ENCODE measurements around the gene ZNF710.
"Not testable (repeated sequence)": the region's sequence is repeated elsewhere in the genome, so short reads cannot be mapped to it uniquely, and the experiment has no call there.

The ZNF710 gene

GRCh38 chr15:90062023-90062442 lies 60.9 kb downstream of the ZNF710 start:
- Histone ChIP-seq H3K27ac (ENCODE audit: low read length) (no peak overlapping the region), H3K4me3 (ENCODE audit: low read length in 2 of 2) (no peak overlapping the region), H3K36me3 (ENCODE audit: control insufficient read depth in 2 of 2, insufficient read depth in 2 of 2, low read length in 2 of 2) (no peaks in the 10 kb centered on the region), H3K27me3 (ENCODE audit: control insufficient read depth in 1 of 2, insufficient read depth in 2 of 2, low read length in 2 of 2) (no peaks in the 10 kb centered on the region), H3K4me1 (ENCODE audit: control insufficient read depth, insufficient read depth, low read length) (peaks cover 44% of the 10 kb centered on the region), H3K9me3 (ENCODE audit: control insufficient read depth in 2 of 2, low read length in 2 of 2) (no peaks in the 10 kb centered on the region), H3K9ac (ENCODE audit: low read length in 2 of 2) (peak overlapping the region in 1 of 2 donors; percentile 27)

- Histone ChIP-seq H3K9ac (ENCODE audit: low read length in 2 of 2) (no peak overlapping the region), H3K4me1 (ENCODE audit: control insufficient read depth, insufficient read depth, low read length) (peaks cover 44% of the 10 kb centered on the region)
Observed at GRCh38 chr15:90062462-90062932, 61.4 kb downstream of the ZNF710 start.

GRCh38 chr15:90062973-90063769 lies 62.0 kb downstream of the ZNF710 start:
- Histone ChIP-seq H3K9me3 (ENCODE audit: control insufficient read depth in 2 of 2, low read length in 2 of 2) (no peaks in the 10 kb centered on the region), H3K27me3 (ENCODE audit: control insufficient read depth in 1 of 2, insufficient read depth in 2 of 2, low read length in 2 of 2) (no peaks in the 10 kb centered on the region), H3K4me3 (ENCODE audit: low read length in 2 of 2) (no peak overlapping the region), H3K36me3 (ENCODE audit: control insufficient read depth in 2 of 2, insufficient read depth in 2 of 2, low read length in 2 of 2) (peaks cover 3 to 4% of the 10 kb centered on the region in 2 donors), H3K9ac (ENCODE audit: low read length in 2 of 2) (no peak overlapping the region), H3K27ac (ENCODE audit: low read length) (no peak overlapping the region), H3K4me1 (ENCODE audit: control insufficient read depth, insufficient read depth, low read length) (peaks cover 44% of the 10 kb centered on the region)

More at GRCh38 chr15:90062462-90062932, 61.4 kb downstream of the ZNF710 start:
- Histone ChIP-seq H3K36me3 (ENCODE audit: control insufficient read depth in 2 of 2, insufficient read depth in 2 of 2, low read length in 2 of 2) (no peaks in the 10 kb centered on the region), H3K27me3 (ENCODE audit: control insufficient read depth in 1 of 2, insufficient read depth in 2 of 2, low read length in 2 of 2) (no peaks in the 10 kb centered on the region), H3K9me3 (ENCODE audit: control insufficient read depth in 2 of 2, low read length in 2 of 2) (no peaks in the 10 kb centered on the region), H3K4me3 (ENCODE audit: low read length in 2 of 2) (no peak overlapping the region), H3K27ac (ENCODE audit: low read length) (no peak overlapping the region)

- no peaks in the 10 kb centered on the region for H3K9me3 ChIP-seq (ENCODE audit: control insufficient read depth in 2 of 2, low read length in 2 of 2)
- no peak overlapping the region for H3K4me3 ChIP-seq (ENCODE audit: low read length in 2 of 2)
- peaks cover 3 to 7% of the 10 kb centered on the region in 2 donors for H3K36me3 ChIP-seq (ENCODE audit: control insufficient read depth in 2 of 2, insufficient read depth in 2 of 2, low read length in 2 of 2)
- no peaks in the 10 kb centered on the region for H3K27me3 ChIP-seq (ENCODE audit: control insufficient read depth in 1 of 2, insufficient read depth in 2 of 2, low read length in 2 of 2)
- no peak overlapping the region for H3K27ac ChIP-seq (ENCODE audit: low read length)
- H3K4me1 ChIP-seq (ENCODE audit: control insufficient read depth, insufficient read depth, low read length), result peaks cover 44% of the 10 kb centered on the region
- no peak overlapping the region for H3K9ac ChIP-seq (ENCODE audit: low read length in 2 of 2)
Observed at GRCh38 chr15:90063770-90064247, 62.7 kb downstream of the ZNF710 start.

GRCh38 chr15:90064911-90065681 lies 64.0 kb downstream of the ZNF710 start:
- H3K9me3 ChIP-seq (ENCODE audit: control insufficient read depth in 2 of 2, low read length in 2 of 2), result no peaks in the 10 kb centered on the region
- no peaks in the 10 kb centered on the region for H3K27me3 ChIP-seq (ENCODE audit: control insufficient read depth in 1 of 2, insufficient read depth in 2 of 2, low read length in 2 of 2)
- peaks cover 3 to 7% of the 10 kb centered on the region in 2 donors for H3K36me3 ChIP-seq (ENCODE audit: control insufficient read depth in 2 of 2, insufficient read depth in 2 of 2, low read length in 2 of 2)
- H3K9ac ChIP-seq (ENCODE audit: low read length in 2 of 2), result no peak overlapping the region
- H3K27ac ChIP-seq (ENCODE audit: low read length), result peak overlapping the region; percentile 41
- H3K4me1 ChIP-seq (ENCODE audit: control insufficient read depth, insufficient read depth, low read length), result peaks cover 42% of the 10 kb centered on the region
- H3K4me3 ChIP-seq (ENCODE audit: low read length in 2 of 2), result peak overlapping the region in 1 of 2 donors; percentile 55

GRCh38 chr15:90065682-90066049 lies 64.5 kb downstream of the ZNF710 start:
- H3K9ac ChIP-seq (ENCODE audit: low read length in 2 of 2), result no peak overlapping the region
- peaks cover 3 to 7% of the 10 kb centered on the region in 2 donors for H3K36me3 ChIP-seq (ENCODE audit: control insufficient read depth in 2 of 2, insufficient read depth in 2 of 2, low read length in 2 of 2)
- H3K4me1 ChIP-seq (ENCODE audit: control insufficient read depth, insufficient read depth, low read length), result peaks cover 42% of the 10 kb centered on the region
- H3K27me3 ChIP-seq (ENCODE audit: control insufficient read depth in 1 of 2, insufficient read depth in 2 of 2, low read length in 2 of 2), result no peaks in the 10 kb centered on the region
- H3K27ac ChIP-seq (ENCODE audit: low read length), result peak overlapping the region; percentile 41
- no peaks in the 10 kb centered on the region for H3K9me3 ChIP-seq (ENCODE audit: control insufficient read depth in 2 of 2, low read length in 2 of 2)
- H3K4me3 ChIP-seq (ENCODE audit: low read length in 2 of 2), result no peak overlapping the region

- Histone ChIP-seq H3K4me3 (ENCODE audit: low read length in 2 of 2) (no peak overlapping the region), H3K9me3 (ENCODE audit: control insufficient read depth in 2 of 2, low read length in 2 of 2) (no peaks in the 10 kb centered on the region), H3K27me3 (ENCODE audit: control insufficient read depth in 1 of 2, insufficient read depth in 2 of 2, low read length in 2 of 2) (no peaks in the 10 kb centered on the region), H3K9ac (ENCODE audit: low read length in 2 of 2) (no peak overlapping the region), H3K27ac (ENCODE audit: low read length) (no peak overlapping the region), H3K36me3 (ENCODE audit: control insufficient read depth in 2 of 2, insufficient read depth in 2 of 2, low read length in 2 of 2) (peaks cover 3 to 7% of the 10 kb centered on the region in 2 donors), H3K4me1 (ENCODE audit: control insufficient read depth, insufficient read depth, low read length) (peaks cover 31% of the 10 kb centered on the region)
Observed at GRCh38 chr15:90067181-90067952, 66.2 kb downstream of the ZNF710 start.

GRCh38 chr15:90067953-90068606 lies 67.0 kb downstream of the ZNF710 start:
- no peak overlapping the region for H3K4me3 ChIP-seq (ENCODE audit: low read length in 2 of 2)
- no peaks in the 10 kb centered on the region for H3K9me3 ChIP-seq (ENCODE audit: control insufficient read depth in 2 of 2, low read length in 2 of 2)
- H3K27ac ChIP-seq (ENCODE audit: low read length), result no peak overlapping the region
- H3K4me1 ChIP-seq (ENCODE audit: control insufficient read depth, insufficient read depth, low read length), result peaks cover 24% of the 10 kb centered on the region
- no peaks in the 10 kb centered on the region for H3K27me3 ChIP-seq (ENCODE audit: control insufficient read depth in 1 of 2, insufficient read depth in 2 of 2, low read length in 2 of 2)
- H3K36me3 ChIP-seq (ENCODE audit: control insufficient read depth in 2 of 2, insufficient read depth in 2 of 2, low read length in 2 of 2), result peaks cover 7 to 10% of the 10 kb centered on the region in 2 donors
- no peak overlapping the region for H3K9ac ChIP-seq (ENCODE audit: low read length in 2 of 2)

- H3K9ac ChIP-seq (ENCODE audit: low read length in 2 of 2); H3K27ac ChIP-seq (ENCODE audit: low read length); H3K9me3 ChIP-seq (ENCODE audit: control insufficient read depth in 2 of 2, low read length in 2 of 2); H3K27me3 ChIP-seq (ENCODE audit: control insufficient read depth in 1 of 2, insufficient read depth in 2 of 2, low read length in 2 of 2); H3K4me3 ChIP-seq (ENCODE audit: low read length in 2 of 2); H3K4me1 ChIP-seq (ENCODE audit: control insufficient read depth, insufficient read depth, low read length): not testable (repeated sequence)
- peaks cover 13 to 18% of the 10 kb centered on the region in 2 donors for H3K36me3 ChIP-seq (ENCODE audit: control insufficient read depth in 2 of 2, insufficient read depth in 2 of 2, low read length in 2 of 2)
Observed at GRCh38 chr15:90070623-90071022, 69.5 kb downstream of the ZNF710 start.

Measured in stomach smooth muscle (tissue), 2 donors.